ENCODE data around the gene DEFB132. TPM values are rescaled to one million over a fixed set of nuclear protein-coding genes. Genes with fewer than 3 reads are reported as not detected.
A peak's percentile ranks its signal among the peaks of the same experiment; 100 is the strongest.
"Not testable (repeated sequence)": the region's sequence is repeated elsewhere in the genome, so short reads cannot be mapped to it uniquely, and the experiment has no call there.

Gene DEFB132
- total RNA-seq, 2 experiments from 2014 or later: not detected

GRCh38 chr20:251354-251753 lies 6.2 kb upstream of the DEFB132 start:
- Mint-ChIP-seq H3K27me3 (no peaks in the 10 kb centered on the region), H3K4me3 (no peak overlapping the region), H3K9me3 (no peaks in the 10 kb centered on the region), H3K27ac (no peak overlapping the region), H3K36me3 (ENCODE audit: low read depth) (no peaks in the 10 kb centered on the region), H3K4me1 (ENCODE audit: low read depth) (peaks cover 8% of the 10 kb centered on the region)
- ChIA-PET CTCF (no interaction called here), POLR2A (no interaction called here)
- DNase-seq (no peak), ATAC-seq (no peak)
- intact Hi-C loops (cut with micrococcal nuclease): no loop called here
- TF ChIP-seq CTCF (IDR thresholded peaks at IDR 0.05): no peak

GRCh38 chr20:252801-253200 lies 4.7 kb upstream of the DEFB132 start:
- POLR2A ChIA-PET: no interaction called here
- H3K36me3 Mint-ChIP-seq (ENCODE audit: low read depth): no peaks in the 10 kb centered on the region

GRCh38 chr20:253447-253846 lies 4.1 kb upstream of the DEFB132 start:
- DNase-seq; H3K9me3 Mint-ChIP-seq; POLR2A ChIA-PET; H3K27me3 Mint-ChIP-seq; H3K36me3 Mint-ChIP-seq (ENCODE audit: low read depth); H3K27ac Mint-ChIP-seq; H3K4me3 Mint-ChIP-seq; intact Hi-C loops (cut with micrococcal nuclease); ATAC-seq: not testable (repeated sequence)
- peaks cover 11% of the 10 kb centered on the region for H3K4me1 Mint-ChIP-seq (ENCODE audit: low read depth)
- CTCF ChIA-PET: interaction anchor here (0.7 to 1.9 kb wide), 3 partner anchors 12 to 14 kb away, joined by 3 to 8 read pairs (median 4); no protein-coding TSS in a partner anchor

More at GRCh38 chr20:252801-253200, 4.7 kb upstream of the DEFB132 start:
- no peak for DNase-seq
- Mint-ChIP-seq H3K27me3 (peaks cover 2% of the 10 kb centered on the region), H3K27ac (no peak overlapping the region), H3K4me3 (no peak overlapping the region), H3K9me3 (no peaks in the 10 kb centered on the region), H3K4me1 (ENCODE audit: low read depth) (peaks cover 8% of the 10 kb centered on the region)
- ATAC-seq: no peak
- intact Hi-C loops (cut with micrococcal nuclease): no loop called here
- CTCF ChIA-PET: interaction anchor here (0.7 to 1.9 kb wide), 3 partner anchors 11 to 14 kb away, joined by 3 to 8 read pairs (median 4); no protein-coding TSS in a partner anchor
- no peak for TF ChIP-seq CTCF (IDR thresholded peaks at IDR 0.05)

GRCh38 chr20:258269-258858 lies 840 bp downstream of the DEFB132 start:
- ChIA-PET CTCF (interaction anchor here (0.9 to 3.7 kb wide), 7 partner anchors 8 to 72 kb away, joined by 3 to 18 read pairs (median 4); partner anchors contain the start of gene DEFB129), POLR2A (interaction anchor here (1.3 kb wide), 1 partner anchor 18 kb away, joined by 3 read pairs; no protein-coding TSS in a partner anchor)
- no peak overlapping the region for H3K4me3 Mint-ChIP-seq
- H3K27ac Mint-ChIP-seq: no peak overlapping the region
- peaks cover 2% of the 10 kb centered on the region for H3K27me3 Mint-ChIP-seq
- DNase-seq (peak; percentile 7), ATAC-seq (peak; percentile 69)
- H3K36me3 Mint-ChIP-seq (ENCODE audit: low read depth): no peaks in the 10 kb centered on the region
- no peak for TF ChIP-seq CTCF (IDR thresholded peaks at IDR 0.05)
- intact Hi-C loops (cut with micrococcal nuclease): no loop called here
- H3K4me1 Mint-ChIP-seq (ENCODE audit: low read depth): peaks cover 10% of the 10 kb centered on the region
- no peaks in the 10 kb centered on the region for H3K9me3 Mint-ChIP-seq

GRCh38 chr20:258963-259362 lies 1.4 kb downstream of the DEFB132 start:
- TF ChIP-seq CTCF (IDR thresholded peaks at IDR 0.05): no peak
- Mint-ChIP-seq H3K27ac (no peak overlapping the region), H3K36me3 (ENCODE audit: low read depth) (no peaks in the 10 kb centered on the region), H3K4me3 (no peak overlapping the region), H3K9me3 (no peaks in the 10 kb centered on the region), H3K27me3 (peaks cover 2% of the 10 kb centered on the region), H3K4me1 (ENCODE audit: low read depth) (peaks cover 10% of the 10 kb centered on the region)
- ATAC-seq: peak; percentile 55
- ChIA-PET CTCF (interaction anchor here (0.9 to 3.7 kb wide), 7 partner anchors 8 to 72 kb away, joined by 3 to 18 read pairs (median 4); partner anchors contain the start of gene DEFB129), POLR2A (no interaction called here)
- DNase-seq: peak; percentile 29
- intact Hi-C loops (cut with micrococcal nuclease): no loop called here

Data from activated CD8-positive, alpha-beta T cell treated with anti-CD3 and anti-CD28 coated beads for 36 hours (primary cell).